MM.1S (cell line): ENCODE data around the gene ARHGEF5.
"Not testable (repeated sequence)": the region's sequence is repeated elsewhere in the genome, so short reads cannot be mapped to it uniquely, and the experiment has no call there.

Experiments
- CTCF ChIP-seq: fragments of 300-600 bp; sonication (generic); IDR thresholded peaks from 2 replicates; pipeline ENCODE4 v1.5.1; 2016; ENCODE audit warnings: antibody characterized with exemption, low read length, mixed read lengths
- EZH2phosphoT487 ChIP-seq: fragments of 300-600 bp; sonication (generic); IDR thresholded peaks from 2 replicates; pipeline ENCODE4 v1.6.1; 2018; ENCODE audit warnings: antibody characterized with exemption, low read length

GRCh38 chr7:144365523-144365922 is 10.3 kb downstream of the ARHGEF5 start:
- TF ChIP-seq CTCF, EZH2phosphoT487: not testable (repeated sequence)
